Esophagus (tissue), 2 donors: Measurements from ENCODE around the gene SUOX. TPM values are rescaled to one million over a fixed set of nuclear protein-coding genes. Genes with fewer than 3 reads are reported as not detected.

Experiments used
- H3K27ac ChIP-seq, 2 donors: one replicate each; pipeline ENCODE4 v1.5.1; 2013; ENCODE audit warnings: low read depth in 2 of 2, mild to moderate bottlenecking in 2 of 2, inconsistent platforms in 1 of 2, low read length in 1 of 2, moderate library complexity in 1 of 2
- H3K27me3 ChIP-seq, 2 donors: one replicate each; pipeline ENCODE4 v1.6.1; 2013; ENCODE audit warnings: low read length in 2 of 2, control low read depth in 1 of 2, mild to moderate bottlenecking in 1 of 2; ENCODE audit not compliant: insufficient read depth in 2 of 2, control insufficient read depth in 1 of 2
- H3K36me3 ChIP-seq, 2 donors: one replicate each; pipeline ENCODE4 v1.6.1; 2013; ENCODE audit warnings: low read length in 1 of 2; ENCODE audit not compliant: control insufficient read depth in 2 of 2, insufficient read depth in 2 of 2
- H3K4me1 ChIP-seq, 2 donors: one replicate each; pipeline ENCODE4 v1.6.1; 2013; ENCODE audit warnings: low read length in 1 of 2; ENCODE audit not compliant: control insufficient read depth in 2 of 2, insufficient read depth in 2 of 2
- H3K4me3 ChIP-seq, 2 donors: one replicate each; pipeline ENCODE4 v1.5.1; 2013; ENCODE audit warnings: low read length in 2 of 2, mild to moderate bottlenecking in 2 of 2, low read depth in 1 of 2, moderate library complexity in 1 of 2
- H3K9me3 ChIP-seq, 2 donors: one replicate each; pipeline ENCODE4 v1.6.1; 2013; ENCODE audit warnings: mild to moderate bottlenecking in 2 of 2, low read depth in 1 of 2, low read length in 1 of 2, moderate library complexity in 1 of 2; ENCODE audit not compliant: control insufficient read depth in 2 of 2, insufficient read depth in 1 of 2
- WGBS, 2 donors: extraction: QIAGEN DNeasy Blood & Tissue Kit; methylation state at CpG; one replicate each; pipeline ENCODE4 v1.1.7; 2013; 5-methylcytosine and 5-hydroxymethylcytosine counted together
- polyA plus RNA-seq, 2 donors: library from polyadenylated mRNA; stranded (reverse); fragments of 200-250 nt; gene quantifications; one replicate each; pipeline ENCODE4 v1.2.3, GENCODE V29; 2013
- donor health status: healthy with polysubstance abuse.
- donor health status: Bipolar disorder and iron deficiency.

SUOX gene
- polyA plus RNA-seq, 2 donors: 14.3 to 14.9 TPM

- Histone ChIP-seq H3K27me3 (no peaks in the 10 kb centered on the region), H3K9me3 (no peaks in the 10 kb centered on the region), H3K4me1 (peaks cover 0 to 2% of the 10 kb centered on the region in 2 donors), H3K4me3 (no peak overlapping the region), H3K36me3 (no peaks in the 10 kb centered on the region), H3K27ac (no peak overlapping the region)
- 90 to 95% methylated on average over 2 of the region's 2 CpGs for WGBS, 2 donors
Observed at GRCh38 chr12:56011509-56012090, 14.5 kb downstream of the SUOX start.

GRCh38 chr12:56013482-56013881 lies 16.4 kb downstream of the SUOX start:
- H3K27me3 ChIP-seq: no peaks in the 10 kb centered on the region
- H3K9me3 ChIP-seq: no peaks in the 10 kb centered on the region
- peaks cover 0 to 2% of the 10 kb centered on the region in 2 donors for H3K4me1 ChIP-seq
- H3K36me3 ChIP-seq: no peaks in the 10 kb centered on the region
- WGBS, 2 donors: 84 to 88% methylated on average over 5 of the region's 5 CpGs
- peak overlapping the region; percentile 11 to 34 for H3K27ac ChIP-seq
- H3K4me3 ChIP-seq: no peak overlapping the region

- WGBS, 2 donors: 37 to 44% methylated on average over 2 of the region's 2 CpGs
- H3K9me3 ChIP-seq: no peaks in the 10 kb centered on the region
- H3K4me3 ChIP-seq: no peak overlapping the region
- H3K4me1 ChIP-seq: peaks cover 0 to 2% of the 10 kb centered on the region in 2 donors
- no peaks in the 10 kb centered on the region for H3K27me3 ChIP-seq
- peak overlapping the region in 1 of 2 donors; percentile 15 for H3K27ac ChIP-seq
- H3K36me3 ChIP-seq: no peaks in the 10 kb centered on the region
Observed at GRCh38 chr12:56014205-56014604, 17.1 kb downstream of the SUOX start.

- H3K9me3 ChIP-seq: no peaks in the 10 kb centered on the region
- H3K4me1 ChIP-seq: peaks cover 0 to 6% of the 10 kb centered on the region in 2 donors
- no peaks in the 10 kb centered on the region for H3K36me3 ChIP-seq
- H3K4me3 ChIP-seq: no peak overlapping the region
- H3K27ac ChIP-seq: no peak overlapping the region
- 83 to 86% methylated on average over 4 of the region's 4 CpGs for WGBS, 2 donors
- H3K27me3 ChIP-seq: no peaks in the 10 kb centered on the region
Observed at GRCh38 chr12:56017181-56017580, 20.1 kb downstream of the SUOX start.

GRCh38 chr12:56018356-56018755 lies 21.3 kb downstream of the SUOX start:
- H3K9me3 ChIP-seq: no peaks in the 10 kb centered on the region
- H3K27ac ChIP-seq: no peak overlapping the region
- H3K36me3 ChIP-seq: no peaks in the 10 kb centered on the region
- H3K4me1 ChIP-seq: peaks cover 0 to 6% of the 10 kb centered on the region in 2 donors
- no peak overlapping the region for H3K4me3 ChIP-seq
- H3K27me3 ChIP-seq: no peaks in the 10 kb centered on the region
- WGBS, 2 donors: 97 to 100% methylated on average over 1 of the region's 1 CpG

- WGBS, 2 donors: 27 to 39% methylated on average over 10 of the region's 10 CpGs
- Histone ChIP-seq H3K36me3 (no peaks in the 10 kb centered on the region), H3K9me3 (no peaks in the 10 kb centered on the region), H3K27ac (peak within 1 kb of the TSS; percentile 52 to 56), H3K4me1 (peaks cover 0 to 6% of the 10 kb centered on the region in 2 donors), H3K27me3 (no peaks in the 10 kb centered on the region), H3K4me3 (peak within 1 kb of the TSS; percentile 20 to 40)
Observed at GRCh38 chr12:56020423-56021184, 23.5 kb downstream of the SUOX start, which contains the start of gene IKZF4. IKZF4 (plus strand) TSS chr12:56021043; CDS start chr12:56021494, 451 bp downstream.

- H3K27ac ChIP-seq: peak overlapping the region; percentile 16 to 56
- peaks cover 0 to 6% of the 10 kb centered on the region in 2 donors for H3K4me1 ChIP-seq
- H3K27me3 ChIP-seq: no peaks in the 10 kb centered on the region
Observed at GRCh38 chr12:56021889-56022497, 24.9 kb downstream of the SUOX start.

GRCh38 chr12:56028511-56029165 lies 31.6 kb downstream of the SUOX start:
- peak overlapping the region; percentile 76 to 88 for H3K27ac ChIP-seq

More at GRCh38 chr12:56021889-56022497, 24.9 kb downstream of the SUOX start:
- H3K4me3 ChIP-seq: no peak overlapping the region
- WGBS, 2 donors: 51 to 52% methylated on average over 2 of the region's 2 CpGs
- peaks cover 0 to 2% of the 10 kb centered on the region in 2 donors for H3K36me3 ChIP-seq
- no peaks in the 10 kb centered on the region for H3K9me3 ChIP-seq

GRCh38 chr12:56029166-56029519 lies 32.1 kb downstream of the SUOX start:
- H3K4me3 ChIP-seq: no peak overlapping the region
- peak overlapping the region; percentile 76 to 88 for H3K27ac ChIP-seq
- no peaks in the 10 kb centered on the region for H3K9me3 ChIP-seq
- H3K27me3 ChIP-seq: no peaks in the 10 kb centered on the region
- H3K4me1 ChIP-seq: no peaks in the 10 kb centered on the region
- H3K36me3 ChIP-seq: peaks cover 6 to 15% of the 10 kb centered on the region in 2 donors

More at GRCh38 chr12:56028511-56029165, 31.6 kb downstream of the SUOX start:
- Histone ChIP-seq H3K9me3 (no peaks in the 10 kb centered on the region), H3K27me3 (no peaks in the 10 kb centered on the region), H3K36me3 (peaks cover 6 to 15% of the 10 kb centered on the region in 2 donors), H3K4me1 (no peaks in the 10 kb centered on the region), H3K4me3 (no peak overlapping the region)
- 46 to 72% methylated on average over 4 to 5 of the region's 5 CpGs for WGBS, 2 donors
